GM18505 (cell line): ENCODE data around the gene MAPK13.

Experiments
- ATAC-seq: cut with Tn5 transposase; IDR thresholded peaks from one replicate; pipeline ENCODE4 v1.9.1; 2021; ENCODE audit not compliant: unreplicated experiment
- POLR2A ChIP-seq: IDR thresholded peaks from 4 replicates; pipeline ENCODE4 v1.6.1; 2011; ENCODE audit warnings: borderline replicate concordance; ENCODE audit not compliant: insufficient read depth, insufficient read length; ENCODE audit errors: extremely low read depth

MAPK13 gene

DNA sequence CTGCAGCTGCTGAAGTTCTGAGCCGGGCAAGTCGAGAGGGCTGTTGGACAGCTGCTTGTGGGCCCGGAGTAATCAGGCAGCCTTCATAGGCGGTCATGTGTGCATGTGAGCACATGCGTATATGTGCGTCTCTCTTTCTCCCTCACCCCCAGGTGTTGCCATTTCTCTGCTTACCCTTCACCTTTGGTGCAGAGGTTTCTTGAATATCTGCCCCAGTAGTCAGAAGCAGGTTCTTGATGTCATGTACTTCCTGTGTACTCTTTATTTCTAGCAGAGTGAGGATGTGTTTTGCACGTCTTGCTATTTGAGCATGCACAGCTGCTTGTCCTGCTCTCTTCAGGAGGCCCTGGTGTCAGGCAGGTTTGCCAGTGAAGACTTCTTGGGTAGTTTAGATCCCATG lies 21.2 kb upstream of the MAPK13 start:
- ATAC-seq = peak; percentile 44
- no peak for TF ChIP-seq POLR2A

- no peak for TF ChIP-seq POLR2A
- no peak for ATAC-seq
Observed at GRCh38 chr6:36110050-36110449, 20.3 kb upstream of the MAPK13 start.

GRCh38 chr6:36110863-36111262 lies 19.4 kb upstream of the MAPK13 start:
- TF ChIP-seq POLR2A = no peak
- ATAC-seq = no peak

DNA sequence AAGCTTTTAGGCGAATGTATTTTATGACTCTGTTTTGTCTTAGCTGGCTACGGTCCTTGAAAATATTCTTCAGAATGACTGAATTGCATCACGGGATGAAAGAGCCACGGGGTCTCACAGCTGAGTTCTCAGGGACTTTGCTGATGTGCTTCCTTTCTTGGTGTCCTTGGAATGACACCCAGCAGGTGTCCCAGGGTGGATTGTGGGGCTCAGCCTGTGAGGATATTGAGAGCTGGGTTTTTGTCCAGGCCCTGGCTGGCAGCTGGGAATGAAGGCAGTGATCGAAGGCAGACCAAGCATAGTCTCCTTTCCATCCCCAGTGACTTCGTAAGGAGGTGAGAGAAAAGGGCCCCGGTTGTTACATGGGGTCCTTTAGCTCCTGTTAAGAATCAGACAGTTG lies 18.8 kb upstream of the MAPK13 start:
- no peak for ATAC-seq

DNA sequence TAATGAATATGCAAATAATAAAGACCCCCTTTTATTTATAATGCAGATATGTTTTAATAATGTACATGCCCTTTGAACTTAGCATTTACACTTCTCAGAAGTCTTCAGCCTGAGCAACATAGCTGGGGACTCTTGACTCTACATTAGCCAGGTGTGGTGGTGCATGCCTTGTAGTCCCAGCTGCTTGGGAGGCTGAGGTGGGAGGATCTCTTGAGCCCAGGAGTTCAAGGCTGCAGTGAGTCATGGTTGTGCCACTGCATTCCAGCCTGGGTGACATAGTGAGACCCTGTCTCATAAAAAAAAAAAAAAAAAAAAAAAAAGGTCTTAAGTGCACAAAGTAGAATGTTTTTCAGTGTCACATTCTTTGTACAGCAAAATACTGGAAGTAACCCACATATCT lies 17.3 kb upstream of the MAPK13 start:
- TF ChIP-seq POLR2A = no peak
- no peak for ATAC-seq

More for the DNA sequence above, 18.8 kb upstream of the MAPK13 start:
- TF ChIP-seq POLR2A = no peak

GRCh38 chr6:36113703-36114102 lies 16.6 kb upstream of the MAPK13 start:
- ATAC-seq = no peak
- no peak for TF ChIP-seq POLR2A

DNA sequence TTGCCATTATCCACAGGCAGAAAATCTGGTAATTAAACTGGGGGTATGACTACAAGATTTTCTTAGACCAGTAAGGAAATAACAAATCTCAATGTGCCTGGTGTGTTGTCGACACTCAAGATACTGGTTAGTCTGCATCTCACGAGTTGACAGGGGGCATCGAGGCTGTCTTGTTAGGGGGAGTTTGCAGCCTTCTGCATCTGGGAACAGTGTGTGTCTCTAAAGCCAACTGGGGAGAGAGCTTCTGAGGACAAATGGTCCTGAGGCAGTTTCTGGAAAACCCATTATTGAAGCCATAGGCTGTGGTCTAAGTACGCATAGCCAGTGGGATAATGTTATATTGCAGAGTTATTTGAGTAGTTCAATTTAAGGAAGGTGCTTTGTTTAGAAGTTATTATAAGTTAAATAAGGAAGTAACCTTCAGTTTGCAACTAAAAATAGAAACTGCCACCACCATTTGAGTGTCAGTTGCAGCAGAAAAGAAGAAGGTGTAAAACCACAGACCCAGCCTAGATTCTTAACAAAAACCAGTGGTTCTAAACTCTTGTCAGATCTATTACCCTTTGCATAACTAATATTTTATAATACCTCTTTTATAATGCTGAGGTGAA lies 15.4 kb upstream of the MAPK13 start:
- ATAC-seq = no peak
- no peak for TF ChIP-seq POLR2A

GRCh38 chr6:36115412-36115811 lies 14.9 kb upstream of the MAPK13 start:
- TF ChIP-seq POLR2A = no peak
- no peak for ATAC-seq

DNA sequence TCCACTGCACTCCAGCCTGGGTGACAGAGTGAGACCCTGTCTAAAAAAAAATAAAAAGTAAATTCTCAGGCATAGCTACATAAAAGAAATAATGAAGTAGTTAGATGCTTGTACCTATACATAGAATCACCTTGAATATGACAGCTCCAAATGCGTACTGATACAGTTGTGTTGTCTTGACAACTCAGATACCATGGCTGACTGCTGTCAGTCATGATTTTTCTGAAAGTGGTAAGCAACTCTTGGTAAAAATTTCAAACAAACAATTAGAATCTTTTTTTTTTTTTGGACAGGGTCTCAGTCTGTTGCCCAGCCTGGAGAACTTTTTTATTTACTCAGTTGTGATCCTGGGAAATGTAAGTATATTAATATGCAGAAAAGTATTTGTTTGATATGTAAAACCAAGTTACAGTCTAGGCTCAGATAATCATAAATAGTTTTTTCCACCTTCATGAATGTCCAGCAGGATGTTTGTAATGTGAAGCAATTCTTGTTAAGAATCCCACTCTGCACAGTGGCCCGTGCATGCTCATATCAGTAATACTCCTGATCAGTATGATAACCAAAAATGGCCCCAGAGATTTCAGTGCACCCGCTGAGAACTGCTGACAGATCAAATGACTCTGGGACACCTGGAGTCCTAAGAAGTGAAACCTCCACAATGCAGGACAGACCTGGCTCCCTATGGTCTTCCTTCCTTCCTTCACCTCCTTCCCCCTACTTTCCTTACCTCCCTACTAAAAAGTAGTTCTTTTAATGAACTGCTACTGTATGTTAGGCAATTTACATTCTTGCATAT lies 14.0 kb upstream of the MAPK13 start:
- ATAC-seq = no peak
- TF ChIP-seq POLR2A = no peak

- no peak for ATAC-seq
- TF ChIP-seq POLR2A = no peak
Observed at GRCh38 chr6:36116943-36117342, 13.4 kb upstream of the MAPK13 start.

- no peak for TF ChIP-seq POLR2A
Observed at GRCh38 chr6:36117658-36118549, 12.4 kb upstream of the MAPK13 start.

DNA sequence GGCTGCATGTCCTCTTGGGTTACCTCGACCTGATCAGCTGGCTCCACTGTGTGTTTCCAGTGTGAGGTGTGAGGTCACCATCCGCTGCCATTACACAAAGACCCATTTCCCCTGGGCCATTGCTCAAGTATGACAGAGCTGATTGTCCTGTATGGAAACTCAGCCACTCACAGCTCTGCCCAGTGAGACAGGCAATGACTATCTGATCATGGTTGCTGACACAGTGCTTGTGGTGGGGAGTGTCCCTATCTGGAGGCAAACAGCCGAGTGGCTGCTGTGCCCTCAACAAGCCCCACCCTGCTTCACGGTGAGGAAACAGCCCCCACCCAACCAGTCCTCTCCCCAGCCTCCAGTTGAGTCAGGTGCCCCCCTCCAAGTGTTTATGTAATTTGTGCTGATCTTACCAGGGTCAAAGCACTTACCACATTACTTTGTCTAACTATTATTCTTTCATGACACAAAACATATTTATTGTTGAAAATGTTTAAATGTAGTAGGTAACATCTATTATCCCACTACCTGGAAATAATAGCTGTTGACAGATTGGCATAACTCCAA lies 11.7 kb upstream of the MAPK13 start:
- TF ChIP-seq POLR2A = no peak
- ATAC-seq = no peak

More at GRCh38 chr6:36117658-36118549, 12.4 kb upstream of the MAPK13 start:
- ATAC-seq = no peak

GRCh38 chr6:36119209-36119608 lies 11.1 kb upstream of the MAPK13 start:
- ATAC-seq = no peak
- no peak for TF ChIP-seq POLR2A

DNA sequence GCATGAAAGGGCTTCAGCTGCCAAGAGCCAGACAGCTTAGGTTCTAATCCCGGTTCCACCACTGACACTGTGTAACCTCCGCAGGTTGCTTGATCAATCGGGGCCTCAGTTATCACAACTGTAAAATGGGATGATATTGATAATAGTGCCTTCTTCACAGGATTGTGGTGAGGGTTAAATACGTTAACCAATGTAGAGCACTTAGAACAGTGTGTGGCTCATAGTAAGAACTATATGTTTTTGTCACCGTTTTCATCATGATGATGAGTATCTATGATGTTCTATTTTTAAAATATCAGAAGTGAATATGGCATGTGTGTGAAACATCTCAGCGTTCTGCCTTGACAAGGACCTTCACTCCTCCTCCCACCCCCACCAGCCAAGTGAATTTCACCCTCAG lies 10.3 kb upstream of the MAPK13 start:
- TF ChIP-seq POLR2A = no peak
- ATAC-seq = no peak

DNA sequence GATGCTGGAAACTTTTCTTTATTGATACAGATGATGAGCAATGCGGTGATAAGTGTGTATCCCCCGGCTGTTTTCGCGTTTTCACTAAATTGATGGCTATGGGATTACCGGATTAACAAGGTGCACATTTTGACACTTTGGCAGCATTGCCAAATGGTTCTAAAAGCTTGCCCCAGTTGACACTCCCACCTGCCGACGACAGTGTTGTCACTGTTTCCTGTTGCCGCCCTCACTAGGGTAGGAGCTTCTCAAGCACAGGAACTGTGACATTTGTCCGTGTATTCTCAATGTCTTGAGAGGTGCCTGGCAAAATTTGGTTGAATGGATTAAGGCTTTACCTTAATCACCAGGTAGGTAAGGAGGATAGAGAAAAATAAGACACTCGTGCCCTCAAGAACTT lies 9.8 kb upstream of the MAPK13 start:
- no peak for ATAC-seq
- TF ChIP-seq POLR2A = peak; percentile 43
